Ishikawa (cell line): Measurements from ENCODE around the gene TRIM36.

Experiments
- FOXM1 ChIP-seq: IDR thresholded peaks from 2 replicates; pipeline ENCODE4 v1.6.1; 2012; ENCODE audit warnings: low read depth, borderline replicate concordance
- YY1 ChIP-seq: IDR thresholded peaks from 2 replicates; pipeline ENCODE4 v1.6.1; 2012; ENCODE audit warnings: low read depth

GRCh38 chr5:115165790-115166189 lies 3.9 kb downstream of the TRIM36 start:
- TF ChIP-seq FOXM1 (no peak), YY1 (no peak)
